ENCODE data around the gene CRYBA4. TPM values are rescaled to one million over a fixed set of nuclear protein-coding genes. Genes with fewer than 3 reads are reported as not detected.

The CRYBA4 gene
- total RNA-seq, 1 donor from 2014 or later, result not detected

DNA sequence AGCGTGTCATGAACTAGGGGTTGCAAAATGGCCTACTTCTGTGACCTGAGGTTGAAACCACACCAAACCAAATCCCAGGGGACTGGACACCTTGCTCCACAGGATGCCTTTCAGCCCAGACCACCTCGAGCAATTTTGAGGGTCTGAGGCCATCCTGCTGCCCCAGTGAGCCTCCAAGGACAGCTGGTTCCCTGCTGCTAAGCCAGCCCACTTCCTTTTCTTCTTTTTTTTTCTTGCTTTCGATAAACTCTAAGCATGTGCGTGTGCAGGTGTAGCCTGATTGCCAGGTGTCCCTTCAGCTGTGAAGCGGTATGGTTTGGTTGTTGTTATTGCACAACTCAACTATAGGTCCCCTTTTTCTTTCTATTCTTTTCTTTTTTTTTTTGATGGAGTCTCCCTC lies 6.6 kb upstream of the CRYBA4 start:
- Mint-ChIP-seq H3K27me3 (ENCODE audit: low read depth) (peaks cover 56% of the 10 kb centered on the region), H3K36me3 (ENCODE audit: low read depth) (no peaks in the 10 kb centered on the region), H3K4me3 (no peak overlapping the region), H3K27ac (ENCODE audit: unreplicated experiment) (no peak overlapping the region), H3K4me1 (peaks cover 15% of the 10 kb centered on the region), H3K9me3 (no peaks in the 10 kb centered on the region)
- TF ChIP-seq CTCF (conservative IDR thresholded peaks at IDR 0.05), result no peak
- DNase-seq (ENCODE audit: low read depth, low spot score), result no peak

DNA sequence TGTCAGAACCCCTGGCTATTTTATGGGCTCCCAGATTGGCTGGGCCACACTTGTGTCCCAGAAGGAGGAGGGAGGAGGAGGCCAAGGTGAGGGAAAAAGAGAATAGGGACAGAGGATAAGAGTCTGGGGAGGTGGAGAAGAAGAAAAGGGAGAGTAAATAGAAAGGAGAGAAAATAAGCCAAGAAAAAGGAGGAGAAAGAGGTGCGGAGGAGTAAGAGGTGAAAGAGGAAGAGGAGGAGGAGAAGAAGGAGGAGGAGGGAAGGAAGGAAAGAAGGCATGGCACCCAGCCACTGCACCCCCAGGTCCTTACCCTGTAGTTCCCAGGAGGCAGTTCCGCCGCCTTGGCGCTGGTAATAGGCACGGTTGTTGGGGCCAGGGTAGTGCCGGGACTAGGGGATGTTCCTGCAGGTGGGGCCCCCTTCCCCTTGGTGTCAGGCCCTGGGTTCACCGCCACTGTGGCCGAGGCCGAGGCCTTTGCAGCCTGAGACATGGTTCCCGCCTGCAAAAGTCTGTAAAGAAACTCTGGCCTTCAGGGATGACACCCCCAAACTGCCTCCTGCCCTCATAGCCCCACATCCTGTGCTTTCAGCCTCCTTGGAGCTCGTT lies 5.8 kb upstream of the CRYBA4 start:
- DNase-seq (ENCODE audit: low read depth, low spot score), result no peak
- H3K36me3 Mint-ChIP-seq (ENCODE audit: low read depth), result no peaks in the 10 kb centered on the region
- H3K4me1 Mint-ChIP-seq, result peaks cover 15% of the 10 kb centered on the region
- no peak overlapping the region for H3K4me3 Mint-ChIP-seq
- no peak for TF ChIP-seq CTCF (conservative IDR thresholded peaks at IDR 0.05)
- H3K27ac Mint-ChIP-seq (ENCODE audit: unreplicated experiment), result no peak overlapping the region
- H3K27me3 Mint-ChIP-seq (ENCODE audit: low read depth), result peaks cover 56% of the 10 kb centered on the region
- H3K9me3 Mint-ChIP-seq, result no peaks in the 10 kb centered on the region

GRCh38 chr22:26616650-26617049 lies 5.1 kb upstream of the CRYBA4 start:
- no peaks in the 10 kb centered on the region for H3K9me3 Mint-ChIP-seq
- H3K27me3 Mint-ChIP-seq (ENCODE audit: low read depth), result peaks cover 58% of the 10 kb centered on the region
- H3K27ac Mint-ChIP-seq (ENCODE audit: unreplicated experiment), result no peak overlapping the region
- no peak for TF ChIP-seq CTCF (conservative IDR thresholded peaks at IDR 0.05)
- no peak overlapping the region for H3K4me3 Mint-ChIP-seq
- DNase-seq (ENCODE audit: low read depth, low spot score), result no peak
- H3K4me1 Mint-ChIP-seq, result peaks cover 15% of the 10 kb centered on the region
- H3K36me3 Mint-ChIP-seq (ENCODE audit: low read depth), result no peaks in the 10 kb centered on the region

DNA sequence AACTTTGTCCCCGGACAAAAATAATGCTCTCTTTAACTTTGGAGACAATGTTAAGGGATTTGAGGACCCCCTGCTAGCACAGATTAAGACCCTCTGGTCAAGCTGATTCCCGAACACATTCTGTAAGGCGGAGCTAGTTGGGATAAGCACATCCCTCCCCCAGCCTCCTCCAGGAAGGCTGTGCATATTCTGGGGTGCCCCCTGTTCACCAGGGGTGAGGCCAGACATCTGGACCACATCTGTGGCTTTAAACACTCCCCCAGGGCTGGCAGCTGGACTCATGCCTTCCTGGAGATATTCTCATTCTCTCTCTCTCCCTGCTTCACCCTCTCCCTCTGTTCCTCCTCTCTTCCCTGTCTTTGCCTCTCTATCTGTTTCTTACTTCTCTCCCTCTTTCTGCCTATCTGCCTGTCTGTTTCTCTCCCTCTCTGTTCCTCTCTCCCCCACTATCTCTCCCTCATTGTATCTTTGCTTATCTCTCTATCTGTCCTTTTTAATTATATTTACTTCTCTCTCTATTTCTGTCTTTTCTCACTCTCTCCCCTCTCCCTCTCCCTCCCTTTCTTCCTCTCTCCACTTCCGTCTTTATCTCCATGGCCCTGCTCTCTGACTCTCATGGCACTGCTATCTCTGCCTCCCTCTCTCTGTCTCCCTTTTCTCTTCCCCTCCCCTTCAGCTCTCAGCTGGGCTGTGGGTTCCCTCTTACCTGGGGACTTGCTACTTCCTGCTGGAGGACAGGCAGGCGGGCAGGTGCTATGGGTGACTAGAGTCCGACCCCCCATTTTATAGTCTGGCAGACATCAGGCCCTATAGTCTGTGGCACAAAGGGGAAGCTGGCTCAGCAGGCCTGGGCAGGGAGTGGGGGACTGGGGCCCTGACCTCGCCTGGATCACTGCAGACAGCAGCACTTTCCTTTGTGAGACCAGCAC lies 4.2 kb upstream of the CRYBA4 start, which contains the start of gene CRYBB1:
Gene CRYBB1, minus strand, starts transcription at position 757 of the 929 bp plus-strand sequence. CDS start 1,708 bp downstream, outside the sequence.
- H3K4me3 Mint-ChIP-seq, result no peak within 1 kb of the TSS
- no peak within 1 kb of the TSS for H3K27ac Mint-ChIP-seq (ENCODE audit: unreplicated experiment)
- H3K4me1 Mint-ChIP-seq, result peaks cover 15% of the 10 kb centered on the region
- no peak for DNase-seq (ENCODE audit: low read depth, low spot score)
- peaks cover 55% of the 10 kb centered on the region for H3K27me3 Mint-ChIP-seq (ENCODE audit: low read depth)
- H3K9me3 Mint-ChIP-seq, result no peaks in the 10 kb centered on the region
- TF ChIP-seq CTCF (conservative IDR thresholded peaks at IDR 0.05), result no peak
- no peaks in the 10 kb centered on the region for H3K36me3 Mint-ChIP-seq (ENCODE audit: low read depth)

DNA sequence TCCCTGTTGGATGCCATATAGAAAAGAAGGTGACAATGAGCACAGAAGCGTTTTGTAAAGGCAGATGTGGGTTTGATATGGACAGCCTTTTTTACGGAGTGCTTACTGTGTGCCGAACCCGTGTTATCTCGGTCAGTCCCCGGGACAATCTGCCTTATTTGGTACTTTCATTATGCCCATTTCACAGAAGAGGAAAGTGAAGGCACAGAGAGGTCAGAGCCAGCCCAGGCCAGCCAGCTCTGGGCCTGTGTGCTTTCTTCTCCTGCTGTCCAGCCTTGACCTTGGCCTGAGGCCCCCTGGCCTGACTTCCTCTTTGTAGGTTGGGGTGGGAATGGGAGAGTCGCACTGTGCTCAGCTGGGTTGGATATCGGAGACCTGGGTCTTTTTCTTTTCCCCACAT lies 3.3 kb upstream of the CRYBA4 start:
- no peaks in the 10 kb centered on the region for H3K36me3 Mint-ChIP-seq (ENCODE audit: low read depth)
- peaks cover 54% of the 10 kb centered on the region for H3K27me3 Mint-ChIP-seq (ENCODE audit: low read depth)
- H3K4me3 Mint-ChIP-seq, result no peak overlapping the region
- no peak for DNase-seq (ENCODE audit: low read depth, low spot score)
- TF ChIP-seq CTCF (conservative IDR thresholded peaks at IDR 0.05), result no peak
- no peaks in the 10 kb centered on the region for H3K9me3 Mint-ChIP-seq
- H3K4me1 Mint-ChIP-seq, result peaks cover 15% of the 10 kb centered on the region
- no peak overlapping the region for H3K27ac Mint-ChIP-seq (ENCODE audit: unreplicated experiment)
